Loucy (cell line): Measurements from ENCODE around the gene RUVBL2.
A peak's percentile ranks its signal among the peaks of the same experiment; 100 is the strongest.

ENCODE experiments used
- H2AFZ ChIP-seq: fragments of 200-600 bp; sonication (generic); 2 replicates; pipeline ENCODE4 v1.6.0; 2016; ENCODE audit warnings: antibody characterized with exemption, mild to moderate bottlenecking, low read length, moderate library complexity
- H3F3A ChIP-seq: fragments of 200-600 bp; 2 replicates; pipeline ENCODE4 v1.6.0; 2016; ENCODE audit warnings: antibody characterized with exemption, low read depth, mild to moderate bottlenecking
- H3K27me3 ChIP-seq: fragments of 200-600 bp; sonication (generic); 2 replicates; pipeline ENCODE4 v1.6.1; 2014; ENCODE audit warnings: low read length, mild to moderate bottlenecking; ENCODE audit not compliant: insufficient read depth, poor library complexity, severe bottlenecking
- H3K36me3 ChIP-seq: fragments of 200-600 bp; sonication (generic); 2 replicates; pipeline ENCODE4 v1.6.1; 2016; ENCODE audit warnings: low read length; ENCODE audit not compliant: insufficient read depth
- H3K4me1 ChIP-seq: fragments of 200-600 bp; sonication (generic); 2 replicates; pipeline ENCODE4 v1.5.1; 2014; ENCODE audit warnings: low read length, mild to moderate bottlenecking; ENCODE audit not compliant: insufficient read depth, poor library complexity, severe bottlenecking
- H3K4me2 ChIP-seq: fragments of 200-600 bp; sonication (generic); 2 replicates; pipeline ENCODE4 v1.6.0; 2014; ENCODE audit warnings: antibody characterized with exemption, low read length, low read depth, mild to moderate bottlenecking; ENCODE audit not compliant: poor library complexity, severe bottlenecking
- H3K4me3 ChIP-seq: fragments of 200-600 bp; sonication (generic); 2 replicates; pipeline ENCODE4 v1.5.1; 2014; ENCODE audit warnings: low read length, mild to moderate bottlenecking, mixed read lengths; ENCODE audit not compliant: poor library complexity, severe bottlenecking
- H3K79me2 ChIP-seq: fragments of 200-600 bp; sonication (generic); 2 replicates; pipeline ENCODE4 v1.6.1; 2014; ENCODE audit warnings: low read length; ENCODE audit not compliant: insufficient read depth
- H3K9ac ChIP-seq: fragments of 200-600 bp; sonication (generic); 2 replicates; pipeline ENCODE4 v1.6.0; 2014; ENCODE audit warnings: mild to moderate bottlenecking, low read depth, low read length, moderate library complexity; ENCODE audit not compliant: poor library complexity, severe bottlenecking
- H3K9me2 ChIP-seq: fragments of 200-600 bp; sonication (generic); replicated peaks from 2 replicates; pipeline ENCODE4 v1.6.1; 2016; ENCODE audit warnings: low read depth, low read length, mixed read lengths
- H3K9me3 ChIP-seq: fragments of 200-600 bp; sonication (generic); 2 replicates; pipeline ENCODE4 v1.6.1; 2014; ENCODE audit warnings: mild to moderate bottlenecking, antibody characterized with exemption, low read length, low read depth; ENCODE audit not compliant: insufficient read depth
- H4K20me1 ChIP-seq: fragments of 200-600 bp; sonication (generic); 2 replicates; pipeline ENCODE4 v1.6.0; 2014; ENCODE audit warnings: antibody characterized with exemption, low read length, mild to moderate bottlenecking; ENCODE audit not compliant: insufficient read depth, poor library complexity, severe bottlenecking
- CTCF ChIP-seq: fragments of 200-600 bp; sonication (generic); conservative IDR thresholded peaks from 2 replicates; pipeline ENCODE4 v1.5.1; 2014; ENCODE audit warnings: mild to moderate bottlenecking, antibody characterized with exemption, low read length
- EZH2phosphoT487 ChIP-seq: fragments of 200-600 bp; IDR thresholded peaks from 2 replicates; pipeline ENCODE4 v1.6.1; 2018; ENCODE audit warnings: antibody characterized with exemption, mild to moderate bottlenecking, moderate library complexity, borderline replicate concordance

Gene RUVBL2

GRCh38 chr19:48954595-48955307 is 38.9 kb upstream of the RUVBL2 start, which contains the start of gene BAX:
Gene BAX (plus strand): TSS chr19:48954875. CDS start chr19:48954929, 54 bp downstream.
- H3K4me2 ChIP-seq = peak within 1 kb of the TSS; percentile 88
- H3K27me3 ChIP-seq = no peaks in the 10 kb centered on the region
- H3K4me1 ChIP-seq = peaks cover 9% of the 10 kb centered on the region
- H3F3A ChIP-seq = no peaks in the 10 kb centered on the region
- no peaks in the 10 kb centered on the region for H3K9me3 ChIP-seq
- peak within 1 kb of the TSS; percentile 97 for H3K9ac ChIP-seq
- no peaks in the 10 kb centered on the region for H4K20me1 ChIP-seq
- TF ChIP-seq CTCF = 0 out of 2 replicates have a peak, but pooled peaks have one; percentile 15
- no peak for TF ChIP-seq EZH2phosphoT487
- H3K4me3 ChIP-seq = peak within 1 kb of the TSS; percentile 81
- H2AFZ ChIP-seq = peak within 1 kb of the TSS; percentile 87
- no peaks in the 10 kb centered on the region for H3K9me2 ChIP-seq
- H3K36me3 ChIP-seq = no peaks in the 10 kb centered on the region
- peaks cover 19% of the 10 kb centered on the region for H3K79me2 ChIP-seq

- Histone ChIP-seq H3K9ac (peak overlapping the region; percentile 97), H3K9me3 (no peaks in the 10 kb centered on the region), H3K4me1 (peaks cover 9% of the 10 kb centered on the region), H3K9me2 (no peaks in the 10 kb centered on the region), H4K20me1 (no peaks in the 10 kb centered on the region), H3K4me3 (peak overlapping the region; percentile 81), H3K27me3 (no peaks in the 10 kb centered on the region), H3F3A (no peaks in the 10 kb centered on the region), H3K36me3 (no peaks in the 10 kb centered on the region), H3K4me2 (peak overlapping the region; percentile 88), H2AFZ (no peak overlapping the region), H3K79me2 (peaks cover 19% of the 10 kb centered on the region)
- TF ChIP-seq CTCF (no peak; the same call in 1 of the 2 replicates), EZH2phosphoT487 (no peak)
Measured at GRCh38 chr19:48955308-48955958, 38.3 kb upstream of the RUVBL2 start.

- H3K9me2 ChIP-seq = no peaks in the 10 kb centered on the region
- H3K9me3 ChIP-seq = no peaks in the 10 kb centered on the region
- H2AFZ ChIP-seq = no peak overlapping the region
Measured at GRCh38 chr19:48958006-48958405, 35.7 kb upstream of the RUVBL2 start.

More at GRCh38 chr19:48958006-48958405, 35.7 kb upstream of the RUVBL2 start:
- peaks cover 16% of the 10 kb centered on the region for H3K4me1 ChIP-seq
- no peak overlapping the region for H3K4me2 ChIP-seq
- no peaks in the 10 kb centered on the region for H3K27me3 ChIP-seq
- no peaks in the 10 kb centered on the region for H3F3A ChIP-seq
- H3K9ac ChIP-seq = no peak overlapping the region
- no peaks in the 10 kb centered on the region for H3K36me3 ChIP-seq
- TF ChIP-seq EZH2phosphoT487 (no peak), CTCF (no peak)
- H3K79me2 ChIP-seq = peaks cover 19% of the 10 kb centered on the region
- H4K20me1 ChIP-seq = no peaks in the 10 kb centered on the region
- no peak overlapping the region for H3K4me3 ChIP-seq
